Upper lobe of left lung (tissue), 4 donors: Measurements from ENCODE around the gene DLG2.

Experiments
- EP300 ChIP-seq, 4 donors: sonication (generic); formaldehyde crosslinking; IDR thresholded peaks; one replicate each; pipeline ENCODE4 v1.5.1; 2017; ENCODE audit warnings: antibody characterized with exemption in 4 of 4, control low read depth in 2 of 4
- POLR2A ChIP-seq, 4 donors: fragments of 450-650 bp; IDR thresholded peaks; one replicate each; pipeline ENCODE4 v1.5.1; 2016 to 2017; ENCODE audit warnings: antibody characterized with exemption in 4 of 4, mild to moderate bottlenecking in 2 of 4
- POLR2AphosphoS5 ChIP-seq, 2 donors: sonication (generic); formaldehyde crosslinking; IDR thresholded peaks; one replicate each; pipeline ENCODE4 v1.5.1; 2017; ENCODE audit warnings: antibody characterized with exemption in 2 of 2
- TF ChIP-seq, protein P1 (sequence below), 6 experiments: fragments of 450-650 bp in 4 of 6; fragments of 200-600 bp in 2 of 6; sonication (generic) in 2 of 6; IDR thresholded peaks; one replicate each; pipeline ENCODE4 v1.5.1; 2016 to 2019; ENCODE audit warnings: antibody characterized with exemption in 6 of 6

DNA sequence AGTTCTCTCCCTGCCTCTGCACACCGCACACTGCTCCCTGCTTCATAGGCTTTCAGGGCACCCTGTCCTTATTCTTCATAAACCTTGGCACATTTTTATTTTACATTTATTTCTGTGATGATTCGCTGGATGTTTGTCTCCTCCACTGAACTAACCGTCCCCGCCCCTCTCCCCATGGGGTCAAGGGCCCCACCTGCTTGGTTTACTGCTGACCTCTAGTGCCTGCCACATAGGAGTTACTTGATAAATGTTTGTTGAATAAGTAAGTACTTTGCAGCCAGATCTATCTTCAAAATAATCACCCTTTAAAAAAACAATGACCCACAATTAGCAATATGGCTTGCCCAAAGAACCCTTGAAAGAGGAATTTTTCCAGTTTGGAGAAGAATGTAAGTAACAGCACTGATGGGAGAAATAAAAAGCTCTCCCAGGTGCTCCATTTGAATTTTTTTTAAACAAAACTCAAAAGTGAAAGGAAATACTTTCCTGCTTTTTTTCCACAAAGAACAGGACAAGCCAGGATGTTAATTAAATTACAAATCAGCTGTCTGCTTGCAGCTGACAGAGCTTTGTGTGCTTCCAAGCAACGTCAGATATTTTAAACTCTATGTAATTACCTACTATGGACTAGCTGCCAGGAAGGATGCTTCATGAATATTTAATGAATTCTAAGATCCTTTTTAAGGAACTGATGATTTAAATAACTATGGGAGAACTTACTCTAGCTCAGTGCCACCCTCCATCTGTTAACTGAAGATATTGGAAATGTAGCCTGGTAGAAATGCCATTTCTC, 1083.6 kb downstream of the DLG2 start:
- TF ChIP-seq POLR2A (IDR thresholded peaks at IDR 0.05): no peak
- TF ChIP-seq, protein P1, sequence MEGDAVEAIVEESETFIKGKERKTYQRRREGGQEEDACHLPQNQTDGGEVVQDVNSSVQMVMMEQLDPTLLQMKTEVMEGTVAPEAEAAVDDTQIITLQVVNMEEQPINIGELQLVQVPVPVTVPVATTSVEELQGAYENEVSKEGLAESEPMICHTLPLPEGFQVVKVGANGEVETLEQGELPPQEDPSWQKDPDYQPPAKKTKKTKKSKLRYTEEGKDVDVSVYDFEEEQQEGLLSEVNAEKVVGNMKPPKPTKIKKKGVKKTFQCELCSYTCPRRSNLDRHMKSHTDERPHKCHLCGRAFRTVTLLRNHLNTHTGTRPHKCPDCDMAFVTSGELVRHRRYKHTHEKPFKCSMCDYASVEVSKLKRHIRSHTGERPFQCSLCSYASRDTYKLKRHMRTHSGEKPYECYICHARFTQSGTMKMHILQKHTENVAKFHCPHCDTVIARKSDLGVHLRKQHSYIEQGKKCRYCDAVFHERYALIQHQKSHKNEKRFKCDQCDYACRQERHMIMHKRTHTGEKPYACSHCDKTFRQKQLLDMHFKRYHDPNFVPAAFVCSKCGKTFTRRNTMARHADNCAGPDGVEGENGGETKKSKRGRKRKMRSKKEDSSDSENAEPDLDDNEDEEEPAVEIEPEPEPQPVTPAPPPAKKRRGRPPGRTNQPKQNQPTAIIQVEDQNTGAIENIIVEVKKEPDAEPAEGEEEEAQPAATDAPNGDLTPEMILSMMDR (IDR thresholded peaks at IDR 0.05): no peak
- no peak for TF ChIP-seq POLR2AphosphoS5 (IDR thresholded peaks at IDR 0.05)
- TF ChIP-seq EP300 (IDR thresholded peaks at IDR 0.05): no peak
